Measurements from ENCODE around the gene CREB3.

DNA sequence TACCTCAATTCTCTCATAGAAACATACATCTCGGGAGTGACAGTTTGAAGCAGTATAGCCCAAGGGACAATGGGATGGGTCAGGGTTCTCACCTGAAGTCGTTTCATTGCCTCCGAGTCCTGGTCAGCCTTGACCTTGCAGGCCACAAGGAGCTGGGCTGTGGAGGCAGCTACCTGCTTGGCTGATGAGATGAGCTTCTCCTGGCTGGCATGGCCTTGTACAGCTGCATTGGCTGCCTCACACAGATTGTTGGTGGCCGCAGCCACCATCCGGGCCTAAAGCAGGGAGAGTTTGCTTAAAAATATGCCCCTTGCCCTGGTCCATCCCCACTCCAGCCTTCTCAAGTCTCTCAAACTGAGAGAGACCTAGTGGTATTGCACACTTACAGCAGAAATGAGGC, 34.2 kb upstream of the CREB3 start:
- TF ChIP-seq, protein P1, sequence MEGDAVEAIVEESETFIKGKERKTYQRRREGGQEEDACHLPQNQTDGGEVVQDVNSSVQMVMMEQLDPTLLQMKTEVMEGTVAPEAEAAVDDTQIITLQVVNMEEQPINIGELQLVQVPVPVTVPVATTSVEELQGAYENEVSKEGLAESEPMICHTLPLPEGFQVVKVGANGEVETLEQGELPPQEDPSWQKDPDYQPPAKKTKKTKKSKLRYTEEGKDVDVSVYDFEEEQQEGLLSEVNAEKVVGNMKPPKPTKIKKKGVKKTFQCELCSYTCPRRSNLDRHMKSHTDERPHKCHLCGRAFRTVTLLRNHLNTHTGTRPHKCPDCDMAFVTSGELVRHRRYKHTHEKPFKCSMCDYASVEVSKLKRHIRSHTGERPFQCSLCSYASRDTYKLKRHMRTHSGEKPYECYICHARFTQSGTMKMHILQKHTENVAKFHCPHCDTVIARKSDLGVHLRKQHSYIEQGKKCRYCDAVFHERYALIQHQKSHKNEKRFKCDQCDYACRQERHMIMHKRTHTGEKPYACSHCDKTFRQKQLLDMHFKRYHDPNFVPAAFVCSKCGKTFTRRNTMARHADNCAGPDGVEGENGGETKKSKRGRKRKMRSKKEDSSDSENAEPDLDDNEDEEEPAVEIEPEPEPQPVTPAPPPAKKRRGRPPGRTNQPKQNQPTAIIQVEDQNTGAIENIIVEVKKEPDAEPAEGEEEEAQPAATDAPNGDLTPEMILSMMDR (conservative IDR thresholded peaks at IDR 0.05; ENCODE audit: low read length) = no peak
- TF ChIP-seq EZH2phosphoT487 (IDR thresholded peaks at IDR 0.05; ENCODE audit: borderline replicate concordance) = no peak

All from Loucy (cell line).